HG03521 (cell line): ENCODE results near the gene ZFAND6.

Experiments
- ATAC-seq: cut with Tn5 transposase; IDR thresholded peaks from one replicate; pipeline ENCODE4 v1.9.1; 2021; ENCODE audit warnings: mild to moderate bottlenecking, moderate library complexity; ENCODE audit not compliant: unreplicated experiment

The ZFAND6 gene

DNA sequence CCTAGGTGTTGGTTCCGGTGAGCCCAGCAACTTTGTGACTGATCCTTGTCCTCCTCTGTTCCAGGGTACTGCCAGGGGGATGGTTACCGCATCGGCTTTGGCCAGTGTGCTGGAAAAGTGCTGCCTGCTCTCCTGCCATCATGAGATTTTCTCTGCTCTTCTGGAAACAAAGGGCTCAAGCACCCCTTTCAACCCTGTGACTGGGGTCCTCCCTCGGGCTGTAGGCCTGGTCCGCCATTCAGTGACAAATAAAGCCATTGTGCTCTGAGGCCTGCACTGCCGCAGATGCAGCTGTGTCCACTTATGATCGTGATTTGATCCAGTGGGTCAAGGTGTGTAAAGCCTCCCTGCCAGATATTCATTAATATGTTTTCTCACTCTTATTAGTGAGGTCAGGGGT is 126.6 kb downstream of the ZFAND6 start:
- ATAC-seq: no peak

DNA sequence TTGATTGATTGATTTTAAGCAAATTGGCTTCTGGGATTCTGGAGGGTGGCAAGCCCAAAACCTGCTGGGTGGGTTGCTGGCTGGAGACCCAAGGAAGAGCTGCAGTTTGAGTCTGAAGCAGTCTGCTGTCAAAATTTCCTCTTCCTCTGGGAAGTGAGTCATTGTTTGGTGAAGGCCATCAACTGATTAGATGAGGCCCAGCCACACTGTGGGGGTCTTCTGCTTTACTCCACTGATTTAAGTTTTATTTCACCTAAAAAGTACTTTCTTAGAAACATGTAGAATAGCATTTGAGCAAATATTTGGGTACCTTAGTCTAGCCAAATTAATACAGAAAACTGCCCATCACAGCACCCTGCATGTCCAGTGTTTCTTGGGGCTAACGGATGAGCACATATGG is 127.1 kb downstream of the ZFAND6 start:
- no peak for ATAC-seq
